ENCODE results near the gene CHERP. TPM values are rescaled to one million over a fixed set of nuclear protein-coding genes. Genes with fewer than 3 reads are reported as not detected.
"Not testable (repeated sequence)": the region's sequence is repeated elsewhere in the genome, so short reads cannot be mapped to it uniquely, and the experiment has no call there.

CHERP gene
- total and polyA plus RNA-seq, 7 experiments from 2014 or later: 10.4 to 80.7 (median 60.4) TPM

- intact Hi-C loops (cut with micrococcal nuclease): loop anchor here (5.0 to 10.0 kb wide), 3 partner anchors 504 to 809 kb away; partner anchors contain the start of genes DDA1 (in 2 of the 2), MRPL34 (in 2 of the 2) and ABHD8 (in 1 of the 2)
- H3K27me3 ChIP-seq (ENCODE audit: control insufficient read depth in 2 of 2, insufficient read depth in 2 of 2, low read length in 2 of 2): no peaks in the 10 kb centered on the region
- no peaks in the 10 kb centered on the region for H3K9me3 ChIP-seq (ENCODE audit: control insufficient read depth in 2 of 3, low read length in 3 of 3)
- Mint-ChIP-seq H3K36me3 (peaks cover 0 to 10% (median 5%) of the 10 kb centered on the region in 5 donors), H3K4me1 (peaks cover 10 to 23% (median 19%) of the 10 kb centered on the region in 7 donors), H3K27ac (peak overlapping the region in 1 of 9 donors; percentile 91), H3K9me3 (no peaks in the 10 kb centered on the region), H3K4me3 (peak overlapping the region in 9 of 10 donors; percentile 24 to 98 (median 65)), H3K27me3 (no peaks in the 10 kb centered on the region)
- no peak overlapping the region for H3K4me3 ChIP-seq (ENCODE audit: low read length)
- POLR2A ChIA-PET: no interaction called here
- H3K4me1 ChIP-seq (ENCODE audit: control insufficient read depth in 2 of 2, insufficient read depth in 2 of 2, low read length in 2 of 2): peaks cover 0 to 4% of the 10 kb centered on the region in 2 donors
- CTCF ChIA-PET: interaction anchor here (0.7 kb wide), 1 partner anchor 93 kb away, joined by 3 read pairs; no protein-coding TSS in a partner anchor
- no peak for DNase-seq
- H3K36me3 ChIP-seq (ENCODE audit: control insufficient read depth in 2 of 3, insufficient read depth in 3 of 3, low read length in 3 of 3): peaks cover 0 to 2% (median 0%) of the 10 kb centered on the region in 3 experiments
- H3K27ac ChIP-seq (ENCODE audit: low read depth, low read length): no peak overlapping the region
- ATAC-seq: no peak
Observed at GRCh38 chr19:16497837-16498236, 44.4 kb downstream of the CHERP start.

- Histone ChIP-seq H3K27me3 (ENCODE audit: control insufficient read depth in 2 of 2, insufficient read depth in 2 of 2, low read length in 2 of 2) (no peaks in the 10 kb centered on the region), H3K36me3 (ENCODE audit: control insufficient read depth in 2 of 3, insufficient read depth in 3 of 3, low read length in 3 of 3) (no peaks in the 10 kb centered on the region), H3K4me1 (ENCODE audit: control insufficient read depth in 2 of 2, insufficient read depth in 2 of 2, low read length in 2 of 2) (peaks cover 0 to 4% of the 10 kb centered on the region in 2 donors), H3K27ac (ENCODE audit: low read depth, low read length) (peak overlapping the region; percentile 72), H3K9me3 (ENCODE audit: control insufficient read depth in 2 of 3, low read length in 3 of 3) (no peaks in the 10 kb centered on the region), H3K4me3 (ENCODE audit: low read length) (no peak overlapping the region)
- Mint-ChIP-seq H3K27ac (peak overlapping the region in 4 of 9 donors; percentile 8 to 91 (median 30)), H3K4me1 (peaks cover 10 to 23% (median 19%) of the 10 kb centered on the region in 7 donors), H3K36me3 (peaks cover 0 to 7% (median 5%) of the 10 kb centered on the region in 5 donors), H3K27me3 (no peaks in the 10 kb centered on the region), H3K9me3 (no peaks in the 10 kb centered on the region), H3K4me3 (peak overlapping the region; percentile 40 to 98 (median 92))
- intact Hi-C loops (cut with micrococcal nuclease): loop anchor here (5.0 to 10.0 kb wide), 3 partner anchors 505 to 810 kb away; partner anchors contain the start of genes DDA1 (in 2 of the 2), MRPL34 (in 2 of the 2) and ABHD8 (in 1 of the 2)
- no peak for DNase-seq
- POLR2A ChIA-PET: interaction anchor here (1.0 to 1.6 kb wide), 2 partner anchors 70 to 126 kb away, joined by 3 read pairs; no protein-coding TSS in a partner anchor
- CTCF ChIA-PET: no interaction called here
- ATAC-seq: no peak
Observed at GRCh38 chr19:16497042-16497441, 45.2 kb downstream of the CHERP start.

GRCh38 chr19:16496613-16496983 lies 45.6 kb downstream of the CHERP start:
- peak overlapping the region; percentile 74 to 98 (median 87) for H3K27ac Mint-ChIP-seq
- H3K4me3 ChIP-seq (ENCODE audit: low read length): peak overlapping the region; percentile 90
- H3K9me3 Mint-ChIP-seq: no peaks in the 10 kb centered on the region
- no peak for ATAC-seq
- peaks cover 10 to 23% (median 19%) of the 10 kb centered on the region in 7 donors for H3K4me1 Mint-ChIP-seq
- intact Hi-C loops (cut with micrococcal nuclease): loop anchor here (1.0 to 10.0 kb wide), 11 partner anchors 24 to 1117 kb away; partner anchors contain the start of genes CHERP (in 2 of the 2), DDA1 (in 2 of the 2), MED26 (in 2 of the 2) and MRPL34 (in 2 of the 2)
- no peaks in the 10 kb centered on the region for H3K27me3 Mint-ChIP-seq
- no peak for DNase-seq
- H3K27me3 ChIP-seq (ENCODE audit: control insufficient read depth in 2 of 2, insufficient read depth in 2 of 2, low read length in 2 of 2): no peaks in the 10 kb centered on the region
- no peaks in the 10 kb centered on the region for H3K36me3 ChIP-seq (ENCODE audit: control insufficient read depth in 2 of 3, insufficient read depth in 3 of 3, low read length in 3 of 3)
- H3K9me3 ChIP-seq (ENCODE audit: control insufficient read depth in 2 of 3, low read length in 3 of 3): no peaks in the 10 kb centered on the region
- peak overlapping the region; percentile 86 to 98 (median 94) for H3K4me3 Mint-ChIP-seq
- ChIA-PET CTCF (no interaction called here), POLR2A (interaction anchor here (0.6 to 1.7 kb wide), 5 partner anchors 26 to 902 kb away, joined by 3 to 6 read pairs (median 3); no protein-coding TSS in a partner anchor)
- peak overlapping the region; percentile 72 for H3K27ac ChIP-seq (ENCODE audit: low read depth, low read length)
- peaks cover 0 to 4% of the 10 kb centered on the region in 2 donors for H3K4me1 ChIP-seq (ENCODE audit: control insufficient read depth in 2 of 2, insufficient read depth in 2 of 2, low read length in 2 of 2)
- peaks cover 0 to 7% (median 5%) of the 10 kb centered on the region in 5 donors for H3K36me3 Mint-ChIP-seq

GRCh38 chr19:16495982-16496612 lies 46.1 kb downstream of the CHERP start, which contains the start of the genes C19orf44 and CALR3:
Gene C19orf44 (plus strand): TSS chr19:16496394. CDS start chr19:16500793, 4,399 bp downstream.
Gene CALR3 (minus strand): TSS chr19:16496167. CDS start chr19:16496129, 38 bp downstream.
- peak; percentile 84 to 97 (median 96) for DNase-seq
- ATAC-seq: peak; percentile 99

GRCh38 chr19:16486476-16486875 lies 55.8 kb downstream of the CHERP start:
- POLR2A ChIA-PET; DNase-seq; H3K36me3 Mint-ChIP-seq; H3K27me3 Mint-ChIP-seq; H3K27me3 ChIP-seq (ENCODE audit: control insufficient read depth in 2 of 2, insufficient read depth in 2 of 2, low read length in 2 of 2); intact Hi-C loops (cut with micrococcal nuclease); H3K9me3 ChIP-seq (ENCODE audit: control insufficient read depth in 2 of 3, low read length in 3 of 3); H3K4me3 Mint-ChIP-seq; H3K36me3 ChIP-seq (ENCODE audit: control insufficient read depth in 2 of 3, insufficient read depth in 3 of 3, low read length in 3 of 3); H3K4me1 ChIP-seq (ENCODE audit: control insufficient read depth in 2 of 2, insufficient read depth in 2 of 2, low read length in 2 of 2); H3K4me1 Mint-ChIP-seq; H3K27ac ChIP-seq (ENCODE audit: low read depth, low read length); H3K4me3 ChIP-seq (ENCODE audit: low read length); H3K27ac Mint-ChIP-seq; H3K9me3 Mint-ChIP-seq; ATAC-seq: not testable (repeated sequence)
- CTCF ChIA-PET: interaction anchor here (0.7 kb wide), 1 partner anchor 738 kb away, joined by 5 read pairs; no protein-coding TSS in a partner anchor

More at GRCh38 chr19:16495982-16496612, 46.1 kb downstream of the CHERP start, which contains the start of the genes C19orf44 and CALR3:
- H3K27me3 ChIP-seq (ENCODE audit: control insufficient read depth in 2 of 2, insufficient read depth in 2 of 2, low read length in 2 of 2): no peaks in the 10 kb centered on the region
- peaks cover 0 to 4% of the 10 kb centered on the region in 2 donors for H3K4me1 ChIP-seq (ENCODE audit: control insufficient read depth in 2 of 2, insufficient read depth in 2 of 2, low read length in 2 of 2)
- peak within 1 kb of the TSS; percentile 72 for H3K27ac ChIP-seq (ENCODE audit: low read depth, low read length)
- intact Hi-C loops (cut with micrococcal nuclease): loop anchor here (1.0 to 10.0 kb wide), 12 partner anchors 24 to 1117 kb away; partner anchors contain the start of genes CHERP (in 2 of the 2), DDA1 (in 2 of the 2), MED26 (in 2 of the 2) and MRPL34 (in 2 of the 2)
- Mint-ChIP-seq H3K27ac (peak within 1 kb of the TSS; percentile 74 to 98 (median 87)), H3K4me3 (peak within 1 kb of the TSS; percentile 86 to 98 (median 94)), H3K4me1 (peaks cover 10 to 23% (median 19%) of the 10 kb centered on the region in 7 donors), H3K27me3 (no peaks in the 10 kb centered on the region), H3K9me3 (no peaks in the 10 kb centered on the region), H3K36me3 (peaks cover 0 to 4% (median 2%) of the 10 kb centered on the region in 5 donors)
- no peaks in the 10 kb centered on the region for H3K36me3 ChIP-seq (ENCODE audit: control insufficient read depth in 2 of 3, insufficient read depth in 3 of 3, low read length in 3 of 3)
- peak within 1 kb of the TSS; percentile 90 for H3K4me3 ChIP-seq (ENCODE audit: low read length)
- POLR2A ChIA-PET: interaction anchor here (0.6 to 1.7 kb wide), 8 partner anchors 24 to 903 kb away, joined by 3 to 6 read pairs (median 3); no protein-coding TSS in a partner anchor
- no peaks in the 10 kb centered on the region for H3K9me3 ChIP-seq (ENCODE audit: control insufficient read depth in 2 of 3, low read length in 3 of 3)
- CTCF ChIA-PET: interaction anchor here (0.6 kb wide), 1 partner anchor 418 kb away, joined by 5 read pairs; no protein-coding TSS in a partner anchor

GRCh38 chr19:16482745-16483144 lies 59.5 kb downstream of the CHERP start:
- POLR2A ChIA-PET: no interaction called here

More at GRCh38 chr19:16482745-16483144, 59.5 kb downstream of the CHERP start:
- no peak overlapping the region for H3K27ac Mint-ChIP-seq
- H3K27me3 Mint-ChIP-seq: no peaks in the 10 kb centered on the region
- intact Hi-C loops (cut with micrococcal nuclease): no loop called here
- Histone ChIP-seq H3K27me3 (ENCODE audit: control insufficient read depth in 2 of 2, insufficient read depth in 2 of 2, low read length in 2 of 2) (no peaks in the 10 kb centered on the region), H3K4me1 (ENCODE audit: control insufficient read depth in 2 of 2, insufficient read depth in 2 of 2, low read length in 2 of 2) (no peaks in the 10 kb centered on the region), H3K9me3 (ENCODE audit: control insufficient read depth in 2 of 3, low read length in 3 of 3) (no peaks in the 10 kb centered on the region), H3K27ac (ENCODE audit: low read depth, low read length) (no peak overlapping the region), H3K36me3 (ENCODE audit: control insufficient read depth in 2 of 3, insufficient read depth in 3 of 3, low read length in 3 of 3) (no peaks in the 10 kb centered on the region), H3K4me3 (ENCODE audit: low read length) (no peak overlapping the region)
- CTCF ChIA-PET: no interaction called here
- DNase-seq: no peak
- no peak for ATAC-seq
- H3K9me3 Mint-ChIP-seq: no peaks in the 10 kb centered on the region
- H3K36me3 Mint-ChIP-seq: no peaks in the 10 kb centered on the region
- no peaks in the 10 kb centered on the region for H3K4me1 Mint-ChIP-seq
- no peak overlapping the region for H3K4me3 Mint-ChIP-seq

All from naive thymus-derived CD4-positive, alpha-beta T cell (primary cell).